GM21576 (cell line): ENCODE measurements around the gene NLK.
"Not testable (repeated sequence)": the region's sequence is repeated elsewhere in the genome, so short reads cannot be mapped to it uniquely, and the experiment has no call there.

Source experiments
- ATAC-seq: cut with Tn5 transposase; IDR thresholded peaks from one replicate; pipeline ENCODE4 v1.9.1; 2021; ENCODE audit warnings: mild to moderate bottlenecking, moderate library complexity; ENCODE audit not compliant: unreplicated experiment

Gene NLK

DNA sequence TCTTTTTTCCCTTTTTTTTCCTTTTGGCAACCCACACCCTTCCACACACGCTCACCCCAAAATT is at the start of gene NLK:
Gene NLK (plus strand): TSS at position 21 of the 64 bp plus-strand sequence. CDS start 197 bp downstream, outside the sequence.
- ATAC-seq: no peak

DNA sequence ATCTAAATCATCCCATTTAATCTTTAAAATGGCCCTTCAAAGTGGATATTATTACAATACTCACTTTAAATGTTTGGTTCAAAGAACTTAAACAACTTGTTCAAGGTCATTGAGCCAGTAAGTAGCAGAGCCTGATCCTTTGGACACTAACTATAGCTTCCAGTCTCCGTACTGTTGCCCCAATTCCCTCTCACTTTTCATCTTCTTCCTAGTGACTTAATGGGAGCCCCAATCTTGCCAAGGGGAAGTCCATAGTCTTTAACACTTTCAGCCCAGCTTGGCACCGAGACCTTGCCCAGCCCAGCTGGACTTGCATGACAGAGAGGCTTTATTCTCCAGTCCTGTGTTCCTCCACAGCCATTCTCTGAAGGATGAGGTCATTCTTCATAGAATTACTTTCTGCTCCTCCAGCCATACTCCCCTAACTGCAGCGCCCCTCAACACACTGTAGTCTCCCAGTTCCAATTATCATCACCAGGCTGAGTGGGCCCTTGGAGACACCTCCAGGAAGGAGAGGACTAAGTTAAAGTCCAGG is 49.2 kb upstream of the NLK start:
- ATAC-seq: no peak

DNA sequence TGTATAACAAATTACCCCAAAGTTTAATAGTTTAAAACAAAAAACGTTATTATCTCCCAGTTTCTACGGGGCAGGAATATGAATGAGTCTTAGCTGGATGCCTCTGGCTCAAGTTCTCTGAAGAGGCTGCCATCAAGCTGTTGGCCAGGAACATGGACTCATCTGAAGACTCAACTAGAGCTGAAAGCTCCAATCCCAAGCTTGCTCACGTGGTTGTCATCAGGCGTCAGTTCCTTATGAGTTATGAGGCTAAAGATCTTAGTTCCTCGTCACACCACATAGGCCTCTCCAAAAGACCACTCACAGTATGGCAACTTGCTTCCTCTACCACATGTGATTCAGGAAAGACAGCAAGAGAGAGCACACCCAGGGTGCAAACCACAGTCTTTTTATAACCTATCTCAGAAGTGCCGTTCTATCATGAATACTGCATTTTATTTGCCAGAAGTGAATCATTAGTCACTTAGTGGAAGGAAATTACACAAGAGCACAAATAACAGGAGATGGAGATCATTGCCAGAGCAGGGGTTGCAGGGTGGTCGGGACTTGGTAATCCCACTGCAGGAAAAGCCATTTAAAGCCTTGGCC is 48.7 kb upstream of the NLK start:
- no peak for ATAC-seq

DNA sequence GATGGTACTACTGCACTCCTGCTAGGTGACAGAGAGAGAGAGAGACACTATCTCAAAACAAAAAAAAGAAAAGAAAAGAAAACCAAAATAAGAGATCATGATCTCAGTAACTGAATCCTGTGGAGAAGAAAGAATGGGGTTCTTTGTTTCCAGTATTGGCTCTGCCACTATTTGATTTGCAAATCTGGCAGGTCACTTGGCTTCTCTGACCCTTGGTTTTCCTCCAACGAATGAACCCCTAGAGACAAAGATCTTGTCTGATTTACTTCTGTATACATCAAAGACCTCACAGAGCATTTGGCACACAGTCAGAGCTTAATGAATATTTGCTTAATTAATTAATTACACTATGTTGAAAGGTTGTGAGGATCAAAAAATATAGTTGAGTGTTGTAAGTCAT is 47.9 kb upstream of the NLK start:
- no peak for ATAC-seq

DNA sequence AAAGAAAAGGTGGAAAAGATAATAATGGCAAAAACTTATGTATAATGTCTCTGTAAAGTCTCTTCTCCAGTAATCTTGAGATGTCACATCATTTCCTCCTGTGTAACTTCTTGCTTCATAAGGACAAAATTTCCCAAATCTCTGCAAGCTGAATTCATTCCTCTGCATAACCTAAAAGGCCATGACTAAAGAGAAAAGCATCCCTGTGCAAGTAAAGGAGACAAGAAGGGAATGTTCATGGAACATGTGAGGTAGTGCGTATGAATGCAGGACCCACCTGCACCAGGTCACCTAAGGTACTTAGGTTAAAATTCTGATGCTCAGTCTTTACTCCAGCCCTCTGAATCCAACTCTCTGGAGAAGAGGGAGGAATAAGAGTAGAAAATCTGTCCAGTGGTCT is 46.9 kb upstream of the NLK start:
- no peak for ATAC-seq

DNA sequence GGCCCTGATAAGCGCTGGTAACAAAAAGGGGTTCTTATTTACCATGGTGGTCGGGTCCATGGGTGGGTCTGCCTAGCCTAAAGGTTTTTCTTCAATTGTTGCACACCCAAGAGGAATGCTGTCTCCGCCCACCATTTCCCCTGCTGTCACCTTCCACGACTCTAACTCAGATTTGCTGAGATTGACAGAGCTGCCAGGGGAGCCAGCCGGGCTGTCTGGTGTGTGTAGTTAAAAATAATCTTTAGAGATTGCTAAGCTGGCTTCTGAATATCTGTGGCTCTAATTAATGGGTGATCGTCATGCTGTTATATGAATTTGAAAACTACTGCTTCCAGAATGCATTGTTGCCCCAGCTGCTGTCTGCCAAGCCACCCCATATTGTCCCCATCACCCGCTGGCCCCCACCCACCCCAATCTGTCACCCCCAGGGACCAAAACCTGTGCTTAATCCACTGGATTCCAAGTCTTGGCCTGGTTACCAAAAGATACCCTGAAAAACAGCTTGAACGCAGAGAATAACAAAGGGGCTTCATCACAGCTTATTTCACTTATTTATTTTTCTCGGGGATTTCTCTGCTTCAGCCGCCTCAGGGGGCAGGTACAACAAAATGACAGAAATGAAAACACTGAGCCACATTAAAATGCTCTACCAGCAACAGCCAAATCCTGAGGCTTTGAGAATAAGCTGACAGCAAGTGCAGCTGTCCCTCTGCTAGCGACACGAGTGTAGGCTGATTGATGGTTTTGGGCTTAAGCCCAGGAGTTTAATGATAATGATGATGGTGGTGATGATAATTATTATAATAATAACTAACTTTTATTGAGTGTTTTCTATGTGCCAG is 46.1 kb upstream of the NLK start:
- ATAC-seq: no peak

DNA sequence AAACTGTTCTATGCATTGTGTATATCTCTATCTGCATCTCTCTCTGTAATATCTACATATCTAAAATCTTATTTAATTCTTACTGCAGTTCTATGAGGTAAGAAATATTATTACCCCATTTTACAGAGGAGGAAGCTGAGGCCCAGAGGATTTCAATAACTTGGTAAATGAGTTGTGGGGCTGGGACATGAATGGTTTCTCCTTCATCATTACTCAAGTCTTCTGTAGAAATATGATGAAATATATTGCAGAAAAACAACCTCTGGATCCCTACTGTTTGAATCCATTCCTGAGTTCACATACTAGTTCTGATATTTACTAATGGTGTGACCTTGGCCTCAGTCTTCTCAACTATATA is 45.5 kb upstream of the NLK start:
- ATAC-seq: no peak

DNA sequence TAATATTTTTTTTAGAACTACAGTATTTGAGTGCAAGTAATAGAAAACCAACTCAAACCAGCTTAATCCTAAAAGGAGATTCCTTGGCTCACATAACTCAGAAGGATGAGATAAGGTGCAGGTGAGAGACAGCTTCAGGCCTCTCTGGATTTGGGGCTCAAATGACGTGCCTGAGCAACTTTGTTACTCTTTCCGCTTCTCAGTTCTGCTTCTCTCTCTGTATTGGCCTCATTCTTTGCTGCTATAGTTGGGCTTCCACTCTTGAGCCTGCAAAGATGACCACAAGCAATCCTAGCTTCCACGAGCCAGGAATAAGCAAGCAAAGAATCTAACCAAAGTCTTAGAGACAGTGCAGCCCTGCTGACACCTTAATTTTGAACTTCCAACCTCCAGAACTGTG is 45.0 kb upstream of the NLK start:
- ATAC-seq: no peak

DNA sequence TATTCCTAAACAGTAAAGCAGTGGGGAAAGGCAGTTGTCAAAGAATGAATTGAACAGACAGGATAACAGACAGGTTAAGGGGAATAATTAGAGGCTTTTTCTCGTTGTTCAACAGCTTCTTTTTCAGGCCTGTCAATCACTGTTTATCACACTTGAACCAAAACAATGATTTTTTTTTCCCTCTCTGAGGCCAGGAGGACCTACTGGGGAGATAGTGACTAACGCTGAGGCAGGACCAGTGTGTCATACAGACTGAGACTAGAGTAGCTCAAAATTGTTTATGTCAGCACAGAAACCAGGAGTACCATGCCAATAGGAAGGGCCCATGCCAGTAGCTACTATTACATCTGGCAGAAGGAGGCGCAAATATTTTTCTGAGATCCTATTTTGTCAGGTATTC is 41.3 kb upstream of the NLK start:
- no peak for ATAC-seq

DNA sequence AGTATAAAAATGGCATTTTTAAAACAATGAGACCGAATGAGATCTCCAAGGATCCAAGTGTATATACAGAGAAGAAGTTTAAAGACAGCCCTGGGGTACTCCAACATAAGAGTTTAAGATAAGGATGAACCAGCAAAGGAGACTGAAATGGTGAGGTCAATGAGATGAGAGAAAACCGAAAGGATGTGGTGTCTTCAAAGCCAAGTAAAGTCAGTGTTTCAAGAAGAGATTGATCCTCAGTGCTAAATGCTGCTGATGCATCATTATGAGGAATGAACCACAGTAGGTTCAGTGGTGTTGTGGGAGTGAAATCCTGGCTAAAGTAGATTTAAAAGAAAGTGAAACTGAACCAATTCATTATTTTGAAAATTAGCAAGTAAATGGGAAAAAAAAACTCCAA is 38.1 kb upstream of the NLK start:
- no peak for ATAC-seq

DNA sequence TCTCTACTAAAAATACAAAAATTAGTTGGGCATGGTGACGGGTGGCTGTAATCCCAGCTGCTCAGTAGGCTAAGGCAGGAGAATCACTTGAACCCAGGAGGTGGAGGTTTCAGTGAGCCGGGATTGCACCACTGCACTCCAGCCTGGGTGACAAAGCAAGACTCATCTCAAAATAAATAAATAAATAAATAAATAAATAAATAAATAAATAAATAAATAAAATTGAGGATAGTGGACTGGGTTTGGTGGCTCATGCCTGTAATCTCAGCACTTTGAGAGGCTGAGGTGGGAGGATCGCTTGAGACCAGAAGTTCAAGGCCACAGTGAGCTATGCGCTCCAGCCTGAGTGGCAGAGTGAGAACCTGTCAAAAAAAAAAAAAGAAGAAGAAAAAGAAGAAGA is 34.6 kb upstream of the NLK start:
- not testable (repeated sequence) for ATAC-seq

DNA sequence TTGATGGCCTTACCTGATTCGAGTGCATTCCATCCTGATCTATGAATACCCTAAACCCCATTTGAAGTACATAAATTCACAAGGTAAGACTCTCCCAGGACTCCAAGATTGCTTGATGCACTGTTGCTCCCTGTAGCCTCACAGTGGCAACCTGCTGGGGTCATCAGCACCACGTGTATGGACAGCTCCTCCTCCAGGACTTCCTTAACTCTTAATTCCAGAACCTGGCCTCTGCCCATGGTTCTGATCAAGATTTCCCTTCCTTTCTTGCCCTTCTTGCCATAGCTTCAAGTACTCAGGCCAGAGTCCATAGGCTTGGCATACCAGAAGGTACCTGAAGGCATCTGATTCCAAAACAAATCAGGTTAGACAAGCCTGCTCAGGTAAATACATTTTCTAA is 34.0 kb upstream of the NLK start:
- ATAC-seq: no peak

DNA sequence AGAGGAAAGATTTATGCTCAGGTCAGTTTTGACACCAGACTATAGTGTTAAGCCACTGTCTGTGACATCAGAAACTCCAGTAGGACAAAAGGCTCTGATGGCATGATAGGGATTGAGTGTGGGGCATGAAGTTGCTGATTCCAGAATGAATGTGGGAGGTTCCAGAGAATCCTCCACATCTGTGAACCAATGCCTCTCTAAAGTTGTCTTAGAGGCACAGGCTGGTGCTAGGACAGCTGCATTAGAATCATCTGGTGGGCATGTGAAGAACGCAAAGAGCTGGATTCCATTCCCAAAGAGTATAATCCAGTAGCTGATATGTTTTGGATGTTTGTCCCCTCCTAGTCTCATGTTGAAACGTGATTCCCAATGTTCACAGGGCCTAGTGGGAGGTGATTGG is 32.1 kb upstream of the NLK start:
- ATAC-seq: no peak

DNA sequence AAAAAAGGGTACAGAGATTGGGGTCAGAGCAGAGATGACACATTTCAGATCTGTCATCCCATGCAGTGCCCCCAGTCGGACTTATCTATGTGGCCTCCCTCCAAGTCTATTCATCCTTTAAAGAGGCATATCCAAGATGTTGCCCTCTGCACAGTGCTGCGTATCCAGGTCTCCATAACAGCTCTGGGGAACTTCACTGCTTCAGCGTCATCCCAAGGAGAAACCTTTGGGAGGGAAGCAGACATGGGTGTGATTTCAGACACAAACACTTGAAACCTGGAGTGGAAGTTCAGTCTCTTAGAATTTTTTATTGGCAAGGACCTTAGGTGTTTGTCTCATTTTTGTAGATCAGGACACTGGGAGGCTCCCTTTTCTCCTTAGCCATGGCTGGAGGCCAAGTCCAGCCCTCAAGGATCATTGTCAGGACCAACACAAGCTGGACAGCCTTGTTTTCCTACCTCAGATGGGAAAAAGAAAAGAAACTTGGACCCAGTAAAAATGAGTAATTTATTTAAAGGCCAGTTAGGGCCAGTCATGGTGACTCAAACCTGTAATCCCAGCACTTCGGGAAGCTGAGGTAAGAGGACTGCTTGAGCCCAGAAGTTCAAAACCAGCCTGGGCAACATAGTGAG is 23.9 kb upstream of the NLK start:
- no peak for ATAC-seq

DNA sequence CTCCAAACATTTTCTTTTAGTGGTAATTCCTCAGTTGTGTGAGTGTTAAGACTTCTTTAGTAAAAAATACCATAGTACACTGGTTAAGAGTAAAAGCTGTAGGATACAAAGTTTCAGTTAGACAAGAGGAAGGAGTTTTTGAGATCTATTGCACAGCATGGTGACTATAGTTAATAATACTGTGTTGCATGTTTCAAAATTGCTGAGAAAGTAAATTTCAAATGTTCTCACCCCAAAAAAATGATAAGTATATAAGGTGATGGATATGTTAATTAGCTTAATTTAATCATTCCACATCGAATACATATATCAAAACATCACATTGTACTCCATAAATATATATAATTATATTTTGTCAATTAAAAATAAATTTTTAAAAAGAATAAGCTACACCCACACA is 22.0 kb upstream of the NLK start:
- ATAC-seq: no peak

DNA sequence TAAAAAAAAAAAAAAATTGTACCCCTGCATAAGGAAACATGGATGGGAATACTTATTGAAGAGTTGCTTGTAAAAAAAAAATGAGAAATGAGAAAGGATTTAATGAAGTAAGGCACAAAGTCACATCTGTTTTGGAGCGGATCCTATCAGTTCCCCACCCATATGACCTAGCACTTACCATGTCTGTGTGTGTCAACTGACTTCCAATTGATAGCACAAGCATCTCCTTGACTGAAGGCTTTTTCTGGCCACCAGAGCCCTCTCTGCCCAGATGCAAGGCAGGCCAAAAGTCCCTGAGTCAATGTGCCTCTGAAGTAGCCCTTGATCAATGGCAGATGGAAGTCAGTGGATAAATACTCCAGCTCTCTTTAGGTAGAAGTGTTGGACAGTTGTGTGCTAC is 13.4 kb upstream of the NLK start:
- no peak for ATAC-seq

DNA sequence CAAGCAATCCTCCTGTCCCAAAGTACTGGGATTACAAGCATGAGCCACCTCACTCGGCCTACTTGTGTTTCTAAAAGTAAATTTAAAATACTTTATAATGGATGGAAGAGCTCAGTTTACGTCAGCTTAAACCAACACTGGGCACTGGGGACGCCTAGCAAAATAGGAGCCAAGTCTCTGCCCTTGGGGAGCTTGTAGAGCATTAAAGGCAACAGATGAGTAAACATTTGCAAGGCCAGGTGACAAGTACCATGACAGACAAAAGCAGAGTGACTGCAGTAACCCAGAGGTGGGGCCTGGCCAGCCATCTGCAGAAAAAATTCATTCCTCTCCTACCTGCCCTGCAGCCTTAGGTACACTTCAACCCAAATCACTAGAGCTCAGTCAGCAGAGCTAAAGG is 12.1 kb upstream of the NLK start:
- no peak for ATAC-seq

DNA sequence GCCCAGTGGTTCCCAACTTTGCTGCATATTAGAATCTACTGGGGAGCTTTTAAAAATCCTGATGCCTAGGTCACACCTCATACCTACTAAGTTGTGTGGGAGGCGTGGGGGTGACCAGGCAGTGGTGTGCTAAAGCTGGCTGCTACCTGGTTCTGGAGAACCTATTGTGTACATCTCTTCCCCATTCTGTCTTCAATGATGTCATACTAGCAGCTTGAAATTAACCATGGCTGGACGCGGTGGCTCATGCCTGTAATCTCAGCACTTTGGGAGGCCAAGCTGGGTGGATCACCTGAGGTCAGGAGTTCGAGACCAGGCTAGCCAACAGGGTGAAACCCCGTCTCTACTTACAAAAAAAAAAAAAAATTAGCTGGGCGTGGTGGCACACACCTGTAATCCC is 11.3 kb upstream of the NLK start:
- no peak for ATAC-seq

DNA sequence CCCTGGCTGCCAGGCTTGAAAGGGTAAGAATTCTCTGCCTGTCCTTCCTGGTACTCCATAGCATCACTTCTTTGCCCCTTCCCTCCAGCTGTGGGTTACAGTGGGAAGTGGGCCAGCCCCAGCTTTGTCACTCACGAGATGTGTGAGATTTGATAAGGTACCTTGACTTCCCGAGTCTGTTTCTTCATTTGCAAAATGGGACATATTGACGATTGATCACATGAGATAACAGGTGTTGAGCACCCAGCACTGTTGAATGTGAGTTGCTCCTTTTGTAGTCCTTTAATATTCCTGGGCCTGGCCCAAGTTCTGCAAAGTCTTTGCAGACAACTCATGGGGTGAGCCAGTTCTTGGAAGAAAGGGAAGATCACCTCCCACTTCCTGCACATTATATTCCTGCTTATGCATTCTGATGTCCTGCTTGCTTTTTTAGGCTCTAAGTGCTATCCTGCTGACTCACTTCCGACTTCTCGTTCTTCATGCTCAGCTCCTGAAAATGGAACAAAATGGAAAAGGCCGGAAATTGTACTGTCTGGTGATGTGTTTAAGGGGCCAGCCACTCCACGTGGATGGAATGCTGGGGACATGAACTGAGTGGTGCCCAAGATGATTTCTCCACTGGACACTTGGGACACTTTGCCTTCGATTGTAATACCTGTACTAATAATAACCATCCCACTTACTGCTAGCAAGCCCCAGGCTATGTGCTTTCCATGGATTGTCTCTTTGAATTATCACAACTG is 8.3 kb upstream of the NLK start:
- no peak for ATAC-seq

DNA sequence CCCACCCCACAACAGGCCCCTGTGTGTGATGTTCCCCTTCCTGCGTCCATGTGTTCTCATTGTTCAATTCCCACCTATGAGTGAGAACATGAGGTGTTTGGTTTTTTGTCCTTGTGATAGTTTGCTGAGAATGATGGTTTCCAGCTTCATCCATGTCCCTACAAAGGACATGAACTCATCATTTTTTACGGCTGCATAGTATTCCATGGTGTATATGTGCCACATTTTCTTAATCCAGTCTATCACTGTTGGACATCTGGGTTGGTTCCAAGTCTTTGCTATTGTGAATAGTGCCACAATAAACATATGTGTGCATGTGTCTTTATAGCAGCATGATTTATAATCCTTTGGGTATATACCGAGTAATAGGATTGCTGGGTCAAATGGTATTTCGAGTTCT is 7.0 kb upstream of the NLK start:
- ATAC-seq: not testable (repeated sequence)

DNA sequence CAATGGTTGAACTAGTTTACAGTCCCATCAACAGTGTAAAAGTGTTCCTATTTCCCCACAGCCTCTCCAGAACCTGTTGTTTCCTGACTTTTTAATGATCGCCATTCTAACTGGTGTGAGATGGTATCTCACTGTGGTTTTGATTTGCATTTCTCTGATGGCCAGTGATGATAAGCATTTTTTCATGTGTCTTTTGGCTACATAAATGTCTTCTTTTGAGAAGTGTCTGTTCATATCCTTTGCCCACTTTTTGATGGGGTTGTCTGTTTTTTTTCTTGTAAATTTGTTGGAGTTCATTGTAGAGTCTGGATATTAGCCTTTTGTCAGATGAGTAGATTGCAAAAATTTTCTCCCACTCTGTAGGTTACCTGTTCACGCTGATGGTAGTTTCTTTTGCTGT is 6.6 kb upstream of the NLK start:
- ATAC-seq: not testable (repeated sequence)

DNA sequence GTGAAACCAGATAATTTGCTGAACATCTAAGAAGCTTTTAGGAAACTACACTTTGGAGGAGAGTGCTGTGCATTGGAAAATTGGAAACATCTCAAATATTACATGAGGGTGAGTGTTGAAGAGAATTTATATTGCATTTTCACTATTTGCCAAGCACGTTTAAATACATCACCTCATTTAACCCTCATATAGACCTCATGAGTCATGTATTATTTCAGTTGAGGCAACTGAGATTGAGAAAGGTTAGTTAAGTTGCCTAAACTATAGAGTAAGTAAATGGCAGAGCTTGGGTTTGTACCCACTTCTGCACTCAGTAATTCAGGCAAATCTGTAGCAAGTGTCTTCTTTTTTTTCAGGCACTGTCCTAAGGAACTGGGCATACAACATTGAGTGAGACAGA is 3.7 kb upstream of the NLK start:
- no peak for ATAC-seq
